ENCODE data around the gene ATP6V1B1. TPM values are rescaled to one million over a fixed set of nuclear protein-coding genes. Genes with fewer than 3 reads are reported as not detected.
"Not testable (repeated sequence)": the region's sequence is repeated elsewhere in the genome, so short reads cannot be mapped to it uniquely, and the experiment has no call there.

ATP6V1B1 gene
- total and polyA plus RNA-seq, 7 donors = 0.10 to 0.70 (median 0.38) TPM; not detected in 2

- 1% methylated on average over 22 to 65 of the region's 65 CpGs for WGBS, 3 donors
- H3K4me1 ChIP-seq = peaks cover 17% of the 10 kb centered on the region
- H3K4me3 ChIP-seq = peak within 1 kb of the TSS; percentile 97
- peak; percentile 72 for TF ChIP-seq CTCF (IDR thresholded peaks at IDR 0.05)
- peak within 1 kb of the TSS; percentile 81 for H3K27ac ChIP-seq
- H3K27me3 ChIP-seq (ENCODE audit: insufficient read depth in 3 of 3, low read length in 2 of 3) = no peaks in the 10 kb centered on the region
- intact Hi-C loops (cut with DNase I) = no loop called here
- H3K9me3 ChIP-seq = no peaks in the 10 kb centered on the region
- peaks cover 3 to 30% of the 10 kb centered on the region in 2 donors for H3K36me3 ChIP-seq (ENCODE audit: insufficient read depth in 1 of 2, low read depth in 1 of 2)
- DNase-seq = peak; percentile 91 to 95
- peak; percentile 96 to 99 (median 99) for ATAC-seq
Measured at GRCh38 chr2:70994699-70995425, 59.2 kb downstream of the ATP6V1B1 start, which contains the start of gene TEX261. Gene TEX261 (minus strand): TSS chr2:70994873. CDS start chr2:70994757, 116 bp downstream.

GRCh38 chr2:70995426-70995729 is 59.7 kb downstream of the ATP6V1B1 start:
- WGBS, 3 donors = 2 to 3% (median 3%) methylated on average over 11 of the region's 11 CpGs

DNA sequence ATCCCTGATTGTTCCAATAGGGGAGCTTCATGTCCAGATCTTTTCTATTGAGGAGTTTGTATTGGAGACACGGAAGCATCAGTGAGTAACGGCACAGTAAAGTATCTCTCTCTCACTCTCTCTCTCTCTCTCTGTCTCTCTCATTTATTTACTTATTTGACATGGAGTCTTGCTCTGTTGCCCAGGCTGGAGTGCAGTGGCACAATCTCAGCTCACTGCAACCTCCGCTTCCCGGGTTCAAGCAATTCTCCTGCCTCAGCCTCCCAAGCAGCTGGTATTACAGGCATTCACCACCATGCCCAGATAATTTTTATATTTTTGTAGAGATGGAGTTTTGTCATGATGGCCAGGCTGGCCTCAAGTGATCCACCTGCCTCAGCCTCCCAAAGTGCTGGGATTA is 63.2 kb downstream of the ATP6V1B1 start:
- WGBS, 3 donors = 85 to 89% (median 88%) methylated on average over 4 of the region's 4 CpGs
- H3K27ac ChIP-seq; H3K27me3 ChIP-seq (ENCODE audit: insufficient read depth in 3 of 3, low read length in 2 of 3); H3K4me3 ChIP-seq; H3K4me1 ChIP-seq; intact Hi-C loops (cut with DNase I); H3K36me3 ChIP-seq (ENCODE audit: insufficient read depth in 1 of 2, low read depth in 1 of 2); ATAC-seq; H3K9me3 ChIP-seq; DNase-seq: not testable (repeated sequence)

More at GRCh38 chr2:70995426-70995729, 59.7 kb downstream of the ATP6V1B1 start:
- no peaks in the 10 kb centered on the region for H3K9me3 ChIP-seq
- H3K36me3 ChIP-seq (ENCODE audit: insufficient read depth in 1 of 2, low read depth in 1 of 2) = peaks cover under 1 to 25% of the 10 kb centered on the region in 2 donors
- ATAC-seq (peak in 2 of 4 donors; percentile 29 to 45), DNase-seq (no peak)
- H3K27ac ChIP-seq = peak overlapping the region; percentile 81
- peak; percentile 29 for TF ChIP-seq CTCF (IDR thresholded peaks at IDR 0.05)
- intact Hi-C loops (cut with DNase I) = no loop called here
- no peaks in the 10 kb centered on the region for H3K27me3 ChIP-seq (ENCODE audit: insufficient read depth in 3 of 3, low read length in 2 of 3)
- H3K4me1 ChIP-seq = peaks cover 17% of the 10 kb centered on the region
- peak overlapping the region; percentile 97 for H3K4me3 ChIP-seq

- TF ChIP-seq CTCF (IDR thresholded peaks at IDR 0.05) = no peak
- Histone ChIP-seq H3K4me3 (no peak overlapping the region), H3K36me3 (ENCODE audit: insufficient read depth in 1 of 2, low read depth in 1 of 2) (no peaks in the 10 kb centered on the region), H3K4me1 (peaks cover 8% of the 10 kb centered on the region), H3K27ac (no peak overlapping the region), H3K27me3 (ENCODE audit: insufficient read depth in 3 of 3, low read length in 2 of 3) (no peaks in the 10 kb centered on the region), H3K9me3 (no peaks in the 10 kb centered on the region)
- intact Hi-C loops (cut with DNase I) = no loop called here
- no peak for DNase-seq
- 50 to 64% (median 59%) methylated on average over 2 of the region's 2 CpGs for WGBS, 3 donors
- no peak for ATAC-seq
Measured at GRCh38 chr2:70999362-70999761, 63.7 kb downstream of the ATP6V1B1 start.

DNA sequence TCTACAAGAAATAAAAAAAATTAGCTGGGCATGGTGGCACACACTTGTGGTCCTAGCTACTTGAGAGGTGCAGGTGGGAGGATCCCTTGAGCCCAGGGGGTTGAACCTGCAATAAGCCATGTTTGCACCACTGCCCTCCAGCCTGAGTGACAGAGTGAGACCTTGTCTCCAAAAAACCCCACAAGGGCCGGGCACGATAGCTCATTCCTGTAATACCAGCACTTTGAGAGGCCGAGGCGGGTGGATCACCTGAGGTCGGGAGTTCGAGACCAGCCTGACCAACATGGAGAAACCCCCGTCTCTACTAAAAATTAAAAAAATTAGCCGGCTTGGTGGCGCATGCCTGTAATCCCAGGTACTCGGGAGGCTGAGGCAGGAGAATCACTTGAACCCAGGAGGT is 64.2 kb downstream of the ATP6V1B1 start:
- WGBS, 3 donors = 95 to 98% (median 97%) methylated on average over 10 of the region's 10 CpGs
- H3K27me3 ChIP-seq (ENCODE audit: insufficient read depth in 3 of 3, low read length in 2 of 3); H3K4me1 ChIP-seq; H3K27ac ChIP-seq; DNase-seq; intact Hi-C loops (cut with DNase I); H3K9me3 ChIP-seq; H3K4me3 ChIP-seq; H3K36me3 ChIP-seq (ENCODE audit: insufficient read depth in 1 of 2, low read depth in 1 of 2); ATAC-seq: not testable (repeated sequence)

Data from psoas muscle (tissue), 8 donors.